ENCODE measurements around the gene GLOD4. TPM values are rescaled to one million over a fixed set of nuclear protein-coding genes. Genes with fewer than 3 reads are reported as not detected.

Gene GLOD4
- total and polyA plus RNA-seq, 7 experiments from 2014 or later: 60.1 to 102 (median 78.9) TPM

- no peaks in the 10 kb centered on the region for H3K9me3 ChIP-seq (ENCODE audit: control insufficient read depth in 2 of 3, low read length in 3 of 3)
- Mint-ChIP-seq H3K9me3 (no peaks in the 10 kb centered on the region), H3K27me3 (no peaks in the 10 kb centered on the region), H3K4me3 (no peak overlapping the region), H3K36me3 (peaks cover 0 to 8% (median under 1%) of the 10 kb centered on the region in 5 donors), H3K27ac (peak overlapping the region in 1 of 9 donors; percentile 17), H3K4me1 (peaks cover 3 to 10% (median 6%) of the 10 kb centered on the region in 7 donors)
- CTCF ChIA-PET: interaction anchor here (1.0 to 1.1 kb wide), 2 partner anchors 184 to 204 kb away, joined by 3 to 5 read pairs; no protein-coding TSS in a partner anchor
- peaks cover 2 to 6% of the 10 kb centered on the region in 2 donors for H3K4me1 ChIP-seq (ENCODE audit: control insufficient read depth in 2 of 2, insufficient read depth in 2 of 2, low read length in 2 of 2)
- DNase-seq (no peak), ATAC-seq (no peak)
- no peaks in the 10 kb centered on the region for H3K27me3 ChIP-seq (ENCODE audit: control insufficient read depth in 2 of 2, insufficient read depth in 2 of 2, low read length in 2 of 2)
- peaks cover 3 to 12% (median 5%) of the 10 kb centered on the region in 3 experiments for H3K36me3 ChIP-seq (ENCODE audit: control insufficient read depth in 2 of 3, insufficient read depth in 3 of 3, low read length in 3 of 3)
- H3K4me3 ChIP-seq (ENCODE audit: low read length): no peak overlapping the region
- H3K27ac ChIP-seq (ENCODE audit: low read depth, low read length): no peak overlapping the region
- POLR2A ChIA-PET: interaction anchor here (0.9 kb wide), 1 partner anchor 200 kb away, joined by 3 read pairs; no protein-coding TSS in a partner anchor
- intact Hi-C loops (cut with micrococcal nuclease): no loop called here
Measured at GRCh38 chr17:796609-797008, 14.5 kb upstream of the GLOD4 start.

GRCh38 chr17:795721-796120 is 13.6 kb upstream of the GLOD4 start:
- Mint-ChIP-seq H3K4me1 (peaks cover 3 to 11% (median 7%) of the 10 kb centered on the region in 7 donors), H3K36me3 (peaks cover 0 to 16% (median 8%) of the 10 kb centered on the region in 5 donors), H3K27ac (no peak overlapping the region), H3K9me3 (no peaks in the 10 kb centered on the region), H3K27me3 (no peaks in the 10 kb centered on the region), H3K4me3 (peak overlapping the region in 1 of 10 donors; percentile 12)
- Histone ChIP-seq H3K27me3 (ENCODE audit: control insufficient read depth in 2 of 2, insufficient read depth in 2 of 2, low read length in 2 of 2) (no peaks in the 10 kb centered on the region), H3K9me3 (ENCODE audit: control insufficient read depth in 2 of 3, low read length in 3 of 3) (no peaks in the 10 kb centered on the region), H3K36me3 (ENCODE audit: control insufficient read depth in 2 of 3, insufficient read depth in 3 of 3, low read length in 3 of 3) (peaks cover 5 to 19% (median 5%) of the 10 kb centered on the region in 3 experiments), H3K4me3 (ENCODE audit: low read length) (no peak overlapping the region), H3K4me1 (ENCODE audit: control insufficient read depth in 2 of 2, insufficient read depth in 2 of 2, low read length in 2 of 2) (peaks cover 2 to 6% of the 10 kb centered on the region in 2 donors), H3K27ac (ENCODE audit: low read depth, low read length) (no peak overlapping the region)
- ChIA-PET CTCF (interaction anchor here (0.7 to 1.9 kb wide), 6 partner anchors 13 to 261 kb away, joined by 3 to 9 read pairs (median 5); partner anchors contain the start of genes MRM3 and TIMM22), POLR2A (interaction anchor here (0.6 to 0.9 kb wide), 3 partner anchors 14 to 201 kb away, joined by 3 to 4 read pairs (median 3); no protein-coding TSS in a partner anchor)
- intact Hi-C loops (cut with micrococcal nuclease): loop anchor here in 1 of 2 donors (2.0 kb wide), 1 partner anchor 203 kb away; no protein-coding TSS in a partner anchor
- no peak for DNase-seq
- no peak for ATAC-seq

GRCh38 chr17:795276-795675 is 13.2 kb upstream of the GLOD4 start:
- H3K27ac Mint-ChIP-seq: peak overlapping the region in 1 of 9 donors; percentile 38
- peaks cover 0 to 16% (median 9%) of the 10 kb centered on the region in 5 donors for H3K36me3 Mint-ChIP-seq
- H3K27me3 Mint-ChIP-seq: no peaks in the 10 kb centered on the region
- H3K4me1 Mint-ChIP-seq: peaks cover 3 to 11% (median 7%) of the 10 kb centered on the region in 7 donors
- Histone ChIP-seq H3K9me3 (ENCODE audit: control insufficient read depth in 2 of 3, low read length in 3 of 3) (no peaks in the 10 kb centered on the region), H3K27me3 (ENCODE audit: control insufficient read depth in 2 of 2, insufficient read depth in 2 of 2, low read length in 2 of 2) (no peaks in the 10 kb centered on the region), H3K27ac (ENCODE audit: low read depth, low read length) (no peak overlapping the region), H3K36me3 (ENCODE audit: control insufficient read depth in 2 of 3, insufficient read depth in 3 of 3, low read length in 3 of 3) (peaks cover 5 to 21% (median 5%) of the 10 kb centered on the region in 3 experiments), H3K4me1 (ENCODE audit: control insufficient read depth in 2 of 2, insufficient read depth in 2 of 2, low read length in 2 of 2) (peaks cover 2 to 6% of the 10 kb centered on the region in 2 donors), H3K4me3 (ENCODE audit: low read length) (no peak overlapping the region)
- DNase-seq (no peak), ATAC-seq (no peak)
- ChIA-PET POLR2A (interaction anchor here (0.8 to 1.9 kb wide), 3 partner anchors 186 to 202 kb away, joined by 3 to 5 read pairs (median 4); partner anchors contain the start of gene TIMM22), CTCF (interaction anchor here (0.7 to 1.9 kb wide), 6 partner anchors 13 to 261 kb away, joined by 3 to 9 read pairs (median 4); partner anchors contain the start of genes MRM3 and TIMM22)
- no peaks in the 10 kb centered on the region for H3K9me3 Mint-ChIP-seq
- intact Hi-C loops (cut with micrococcal nuclease): loop anchor here in 1 of 2 donors (2.0 kb wide), 1 partner anchor 204 kb away; no protein-coding TSS in a partner anchor
- peak overlapping the region in 1 of 10 donors; percentile 57 for H3K4me3 Mint-ChIP-seq

- no peaks in the 10 kb centered on the region for H3K27me3 Mint-ChIP-seq
- ATAC-seq: peak; percentile 74
- ChIA-PET CTCF (interaction anchor here (0.6 to 1.9 kb wide), 5 partner anchors 91 to 537 kb away, joined by 3 to 9 read pairs (median 5); partner anchors contain the start of gene TIMM22), POLR2A (interaction anchor here (0.9 to 1.9 kb wide), 2 partner anchors 186 to 202 kb away, joined by 3 to 5 read pairs; partner anchors contain the start of gene TIMM22)
- DNase-seq: peak in 8 of 9 donors; percentile 19 to 42 (median 35)
- H3K36me3 Mint-ChIP-seq: peaks cover 0 to 16% (median 9%) of the 10 kb centered on the region in 5 donors
- H3K4me3 Mint-ChIP-seq: peak overlapping the region in 1 of 10 donors; percentile 57
- intact Hi-C loops (cut with micrococcal nuclease): loop anchor here (1.0 to 2.0 kb wide), 3 partner anchors 186 to 204 kb away; no protein-coding TSS in a partner anchor
- no peaks in the 10 kb centered on the region for H3K9me3 Mint-ChIP-seq
- peaks cover 5 to 25% (median 5%) of the 10 kb centered on the region in 3 experiments for H3K36me3 ChIP-seq (ENCODE audit: control insufficient read depth in 2 of 3, insufficient read depth in 3 of 3, low read length in 3 of 3)
- no peaks in the 10 kb centered on the region for H3K27me3 ChIP-seq (ENCODE audit: control insufficient read depth in 2 of 2, insufficient read depth in 2 of 2, low read length in 2 of 2)
- peaks cover 3 to 11% (median 7%) of the 10 kb centered on the region in 7 donors for H3K4me1 Mint-ChIP-seq
- no peaks in the 10 kb centered on the region for H3K9me3 ChIP-seq (ENCODE audit: control insufficient read depth in 2 of 3, low read length in 3 of 3)
- H3K4me3 ChIP-seq (ENCODE audit: low read length): no peak overlapping the region
- peaks cover 2 to 6% of the 10 kb centered on the region in 2 donors for H3K4me1 ChIP-seq (ENCODE audit: control insufficient read depth in 2 of 2, insufficient read depth in 2 of 2, low read length in 2 of 2)
- peak overlapping the region in 5 of 9 donors; percentile 14 to 79 (median 56) for H3K27ac Mint-ChIP-seq
- no peak overlapping the region for H3K27ac ChIP-seq (ENCODE audit: low read depth, low read length)
Measured at GRCh38 chr17:794876-795275, 12.8 kb upstream of the GLOD4 start.

- intact Hi-C loops (cut with micrococcal nuclease): no loop called here
- Mint-ChIP-seq H3K4me1 (peaks cover 3 to 11% (median 7%) of the 10 kb centered on the region in 7 donors), H3K9me3 (no peaks in the 10 kb centered on the region), H3K27me3 (no peaks in the 10 kb centered on the region), H3K36me3 (peaks cover 0 to 23% (median 13%) of the 10 kb centered on the region in 5 donors), H3K4me3 (no peak overlapping the region), H3K27ac (no peak overlapping the region)
- ATAC-seq (no peak), DNase-seq (no peak)
- ChIA-PET CTCF (interaction anchor here (1.2 kb wide), 1 partner anchor 189 kb away, joined by 4 read pairs; no protein-coding TSS in a partner anchor), POLR2A (no interaction called here)
- H3K9me3 ChIP-seq (ENCODE audit: control insufficient read depth in 2 of 3, low read length in 3 of 3): no peaks in the 10 kb centered on the region
- H3K36me3 ChIP-seq (ENCODE audit: control insufficient read depth in 2 of 3, insufficient read depth in 3 of 3, low read length in 3 of 3): peaks cover 5 to 50% (median 12%) of the 10 kb centered on the region in 3 experiments
- no peak overlapping the region for H3K4me3 ChIP-seq (ENCODE audit: low read length)
- H3K4me1 ChIP-seq (ENCODE audit: control insufficient read depth in 2 of 2, insufficient read depth in 2 of 2, low read length in 2 of 2): peaks cover 2 to 6% of the 10 kb centered on the region in 2 donors
- H3K27me3 ChIP-seq (ENCODE audit: control insufficient read depth in 2 of 2, insufficient read depth in 2 of 2, low read length in 2 of 2): no peaks in the 10 kb centered on the region
- no peak overlapping the region for H3K27ac ChIP-seq (ENCODE audit: low read depth, low read length)
Measured at GRCh38 chr17:792277-792676, 10.2 kb upstream of the GLOD4 start.

- H3K27ac ChIP-seq (ENCODE audit: low read depth, low read length): no peak overlapping the region
- peaks cover 2 to 6% of the 10 kb centered on the region in 2 donors for H3K4me1 ChIP-seq (ENCODE audit: control insufficient read depth in 2 of 2, insufficient read depth in 2 of 2, low read length in 2 of 2)
- no peak overlapping the region for H3K4me3 ChIP-seq (ENCODE audit: low read length)
- ATAC-seq (no peak), DNase-seq (no peak)
- H3K27me3 ChIP-seq (ENCODE audit: control insufficient read depth in 2 of 2, insufficient read depth in 2 of 2, low read length in 2 of 2): no peaks in the 10 kb centered on the region
- peaks cover 6 to 12% (median 10%) of the 10 kb centered on the region in 7 donors for H3K4me1 Mint-ChIP-seq
- intact Hi-C loops (cut with micrococcal nuclease): no loop called here
- no peaks in the 10 kb centered on the region for H3K9me3 Mint-ChIP-seq
- H3K27me3 Mint-ChIP-seq: no peaks in the 10 kb centered on the region
- H3K36me3 Mint-ChIP-seq: peaks cover 0 to 23% (median 16%) of the 10 kb centered on the region in 5 donors
- H3K27ac Mint-ChIP-seq: peak overlapping the region in 2 of 9 donors; percentile 10 to 41
- H3K9me3 ChIP-seq (ENCODE audit: control insufficient read depth in 2 of 3, low read length in 3 of 3): no peaks in the 10 kb centered on the region
- POLR2A ChIA-PET: interaction anchor here (0.5 kb wide), 1 partner anchor 517 kb away, joined by 3 read pairs; no protein-coding TSS in a partner anchor
- CTCF ChIA-PET: interaction anchor here (0.6 to 1.2 kb wide), 2 partner anchors 189 to 560 kb away, joined by 3 to 4 read pairs; no protein-coding TSS in a partner anchor
- H3K36me3 ChIP-seq (ENCODE audit: control insufficient read depth in 2 of 3, insufficient read depth in 3 of 3, low read length in 3 of 3): peaks cover 5 to 52% (median 12%) of the 10 kb centered on the region in 3 experiments
- H3K4me3 Mint-ChIP-seq: no peak overlapping the region
Measured at GRCh38 chr17:791829-792228, 9.7 kb upstream of the GLOD4 start.
